ENCODE measurements around the gene C4A. TPM values are rescaled to one million over a fixed set of nuclear protein-coding genes. Genes with fewer than 3 reads are reported as not detected.
A peak's percentile ranks its signal among the peaks of the same experiment; 100 is the strongest.

The C4A gene
- total RNA-seq, 1 experiment from 2014 or later = 1.6 TPM

DNA sequence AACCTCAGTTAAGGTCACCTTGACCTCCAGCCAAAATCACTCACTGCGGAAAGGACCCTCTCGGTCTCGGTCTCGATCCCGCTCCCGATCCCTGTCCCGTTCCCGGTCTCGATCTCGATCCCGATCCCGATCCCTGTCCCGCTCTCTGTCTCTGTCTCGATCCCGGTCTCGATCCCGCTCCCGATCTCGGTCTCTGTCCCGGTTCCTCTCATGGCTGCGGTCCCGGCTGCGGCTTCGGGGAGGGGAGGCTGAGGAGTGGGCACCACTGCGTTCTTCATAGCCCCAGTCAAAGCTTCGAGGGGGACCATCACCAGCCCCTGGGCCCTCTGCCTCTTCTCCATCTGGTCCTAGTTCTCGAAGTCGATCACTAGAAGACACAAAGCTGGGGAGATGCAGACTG lies 27.3 kb upstream of the C4A start:
- in situ Hi-C loops (cut with HindIII; ENCODE audit: low pct_unique_long_range_greater_than_20kb, low sequenced_read_pairs) = no loop called here

GRCh38 chr6:31956796-31957195 lies 25.1 kb upstream of the C4A start:
- no peak for DNase-seq (ENCODE audit: low read depth, low spot score)
- in situ Hi-C loops (cut with HindIII; ENCODE audit: low pct_unique_long_range_greater_than_20kb, low sequenced_read_pairs) = no loop called here

More for the DNA sequence above, 27.3 kb upstream of the C4A start:
- DNase-seq (ENCODE audit: low read depth, low spot score) = no peak

- in situ Hi-C loops (cut with HindIII; ENCODE audit: low pct_unique_long_range_greater_than_20kb, low sequenced_read_pairs) = no loop called here
- DNase-seq (ENCODE audit: low read depth, low spot score) = no peak
Observed at GRCh38 chr6:31958412-31958740, 23.5 kb upstream of the C4A start.

GRCh38 chr6:31958741-31959739 lies 22.8 kb upstream of the C4A start, which contains the start of the genes NELFE and SKIC2:
TSS of gene NELFE (minus strand) at chr6:31958971. CDS start at chr6:31958446, 525 bp downstream.
TSS of gene SKIC2 (plus strand) at chr6:31959175. CDS start at chr6:31959193, 18 bp downstream.
- DNase-seq (ENCODE audit: low read depth, low spot score) = peak; percentile 98
- in situ Hi-C loops (cut with HindIII; ENCODE audit: low pct_unique_long_range_greater_than_20kb, low sequenced_read_pairs) = no loop called here

DNA sequence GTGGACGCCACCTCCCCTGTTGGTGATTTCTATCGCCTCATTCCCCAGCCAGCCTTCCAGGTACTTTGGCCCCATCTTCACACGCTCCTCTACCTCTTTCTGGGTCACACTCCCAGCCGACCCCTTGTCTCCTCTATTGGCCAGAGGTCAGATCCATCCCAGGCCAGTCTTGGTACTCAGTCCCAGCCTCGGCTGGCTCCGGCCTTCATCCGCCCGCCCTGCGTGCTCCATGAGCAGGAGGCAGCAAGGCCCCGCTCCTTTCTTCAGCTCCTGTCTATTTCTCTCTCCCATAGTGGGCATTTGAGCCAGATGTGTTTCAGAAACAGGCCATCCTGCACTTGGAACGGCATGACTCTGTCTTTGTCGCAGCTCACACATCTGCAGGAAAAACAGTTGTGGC lies 20.2 kb upstream of the C4A start:
- DNase-seq (ENCODE audit: low read depth, low spot score) = no peak
- in situ Hi-C loops (cut with HindIII; ENCODE audit: low pct_unique_long_range_greater_than_20kb, low sequenced_read_pairs) = no loop called here

DNA sequence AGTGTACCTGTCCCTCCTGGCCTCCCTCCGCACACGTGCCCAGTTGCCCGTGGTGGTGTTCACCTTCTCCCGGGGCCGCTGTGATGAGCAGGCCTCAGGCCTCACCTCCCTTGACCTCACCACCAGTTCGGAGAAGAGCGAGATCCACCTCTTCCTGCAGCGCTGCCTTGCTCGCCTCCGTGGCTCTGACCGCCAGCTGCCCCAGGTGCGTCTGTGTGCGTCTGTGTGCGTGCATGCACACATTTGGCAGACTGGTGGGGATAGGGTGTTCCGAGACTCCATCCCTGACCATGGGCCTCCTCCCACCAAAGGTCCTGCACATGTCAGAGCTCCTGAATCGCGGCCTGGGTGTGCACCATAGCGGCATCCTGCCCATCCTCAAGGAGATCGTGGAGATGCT lies 17.9 kb upstream of the C4A start:
- no peak for DNase-seq (ENCODE audit: low read depth, low spot score)
- in situ Hi-C loops (cut with HindIII; ENCODE audit: low pct_unique_long_range_greater_than_20kb, low sequenced_read_pairs) = no loop called here

DNA sequence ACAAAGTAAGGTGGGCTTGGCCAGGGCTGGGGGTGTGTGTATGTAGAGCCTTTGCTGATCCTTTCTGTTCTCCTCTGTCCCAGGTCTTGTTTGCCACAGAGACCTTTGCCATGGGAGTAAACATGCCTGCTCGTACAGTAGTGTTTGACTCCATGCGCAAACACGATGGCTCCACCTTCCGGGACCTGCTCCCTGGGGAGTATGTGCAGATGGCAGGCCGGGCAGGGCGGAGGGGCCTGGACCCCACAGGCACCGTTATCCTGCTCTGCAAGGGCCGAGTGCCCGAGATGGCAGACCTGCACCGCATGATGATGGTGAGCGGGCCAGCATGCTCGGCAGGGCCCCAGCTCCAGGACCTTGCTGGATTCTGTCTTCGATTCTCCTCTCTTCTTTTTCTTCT lies 16.2 kb upstream of the C4A start:
- in situ Hi-C loops (cut with HindIII; ENCODE audit: low pct_unique_long_range_greater_than_20kb, low sequenced_read_pairs) = no loop called here
- DNase-seq (ENCODE audit: low read depth, low spot score) = no peak

- in situ Hi-C loops (cut with HindIII; ENCODE audit: low pct_unique_long_range_greater_than_20kb, low sequenced_read_pairs) = no loop called here
- DNase-seq (ENCODE audit: low read depth, low spot score) = no peak
Observed at GRCh38 chr6:31966506-31966905, 15.4 kb upstream of the C4A start.

GRCh38 chr6:31966997-31967925 lies 14.6 kb upstream of the C4A start:
- in situ Hi-C loops (cut with HindIII; ENCODE audit: low pct_unique_long_range_greater_than_20kb, low sequenced_read_pairs) = no loop called here
- DNase-seq (ENCODE audit: low read depth, low spot score) = no peak

DNA sequence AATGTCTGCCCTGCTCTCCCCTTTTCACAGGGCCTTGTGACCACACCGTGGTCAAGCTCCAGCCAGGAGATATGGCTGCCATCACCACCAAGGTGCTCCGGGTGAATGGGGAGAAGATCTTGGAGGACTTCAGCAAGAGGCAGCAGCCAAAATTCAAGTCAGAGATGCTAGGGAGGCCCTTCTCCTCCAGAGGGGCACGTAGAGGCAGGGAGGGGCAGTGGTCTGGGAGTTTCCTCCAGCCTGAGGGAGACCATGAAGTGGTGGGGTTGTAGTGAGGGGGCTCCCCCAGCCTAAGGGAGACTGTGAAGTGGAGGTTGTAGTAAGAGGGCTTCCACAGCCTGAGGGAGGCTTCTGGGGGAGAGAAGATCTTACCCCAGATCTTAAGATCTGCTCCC lies 13.9 kb upstream of the C4A start:
- in situ Hi-C loops (cut with HindIII; ENCODE audit: low pct_unique_long_range_greater_than_20kb, low sequenced_read_pairs) = no loop called here
- no peak for DNase-seq (ENCODE audit: low read depth, low spot score)

DNA sequence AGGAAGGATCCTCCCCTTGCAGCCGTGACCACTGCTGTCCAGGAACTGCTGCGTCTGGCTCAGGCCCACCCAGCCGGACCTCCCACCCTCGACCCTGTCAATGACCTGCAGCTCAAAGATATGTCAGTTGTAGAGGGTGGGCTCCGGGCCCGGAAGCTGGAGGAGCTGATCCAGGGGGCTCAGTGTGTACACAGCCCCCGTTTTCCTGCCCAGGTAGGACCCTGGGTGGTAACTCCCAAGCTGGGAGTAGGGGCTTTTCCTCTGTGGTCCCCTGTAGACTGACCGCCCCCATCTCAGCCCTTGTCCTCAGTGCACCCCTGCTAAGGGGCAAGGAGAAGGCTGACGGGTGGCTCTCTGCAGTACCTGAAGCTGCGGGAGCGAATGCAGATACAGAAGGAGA lies 13.5 kb upstream of the C4A start:
- in situ Hi-C loops (cut with HindIII; ENCODE audit: low pct_unique_long_range_greater_than_20kb, low sequenced_read_pairs) = no loop called here
- no peak for DNase-seq (ENCODE audit: low read depth, low spot score)

DNA sequence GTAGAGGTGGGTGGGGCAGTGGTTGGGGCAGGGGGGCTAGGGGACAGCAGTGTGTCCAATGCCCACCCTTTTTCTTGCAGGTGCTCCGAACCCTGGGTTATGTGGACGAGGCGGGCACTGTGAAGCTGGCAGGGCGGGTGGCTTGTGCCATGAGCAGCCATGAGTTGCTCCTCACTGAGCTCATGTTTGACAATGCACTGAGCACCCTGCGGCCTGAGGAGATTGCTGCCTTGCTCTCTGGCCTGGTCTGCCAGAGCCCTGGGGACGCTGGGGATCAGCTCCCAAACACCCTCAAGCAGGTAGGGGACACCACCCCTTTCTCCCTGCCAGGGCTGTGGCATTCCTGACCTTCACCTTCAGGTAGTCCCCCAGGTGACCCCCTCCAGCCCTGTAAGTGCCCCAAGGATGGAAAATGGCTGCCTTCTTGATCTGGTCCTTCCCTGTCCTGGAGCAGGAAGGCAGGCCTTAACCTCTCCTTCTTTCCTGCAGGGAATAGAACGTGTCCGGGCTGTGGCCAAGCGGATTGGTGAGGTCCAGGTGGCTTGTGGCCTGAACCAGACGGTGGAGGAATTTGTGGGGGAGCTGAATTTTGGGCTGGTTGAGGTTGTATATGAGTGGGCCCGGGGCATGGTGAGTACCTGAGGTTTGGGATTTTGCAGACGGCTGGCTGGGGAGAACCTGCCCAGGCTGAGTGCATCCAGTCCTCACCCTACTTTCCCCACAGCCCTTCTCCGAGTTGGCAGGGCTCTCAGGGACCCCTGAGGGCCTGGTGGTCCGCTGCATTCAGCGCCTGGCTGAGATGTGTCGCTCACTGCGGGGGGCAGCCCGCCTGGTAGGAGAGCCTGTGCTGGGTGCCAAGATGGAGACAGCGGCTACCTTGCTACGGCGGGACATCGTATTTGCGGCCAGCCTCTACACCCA lies 12.8 kb upstream of the C4A start:
- in situ Hi-C loops (cut with HindIII; ENCODE audit: low pct_unique_long_range_greater_than_20kb, low sequenced_read_pairs) = no loop called here
- no peak for DNase-seq (ENCODE audit: low read depth, low spot score)

DNA sequence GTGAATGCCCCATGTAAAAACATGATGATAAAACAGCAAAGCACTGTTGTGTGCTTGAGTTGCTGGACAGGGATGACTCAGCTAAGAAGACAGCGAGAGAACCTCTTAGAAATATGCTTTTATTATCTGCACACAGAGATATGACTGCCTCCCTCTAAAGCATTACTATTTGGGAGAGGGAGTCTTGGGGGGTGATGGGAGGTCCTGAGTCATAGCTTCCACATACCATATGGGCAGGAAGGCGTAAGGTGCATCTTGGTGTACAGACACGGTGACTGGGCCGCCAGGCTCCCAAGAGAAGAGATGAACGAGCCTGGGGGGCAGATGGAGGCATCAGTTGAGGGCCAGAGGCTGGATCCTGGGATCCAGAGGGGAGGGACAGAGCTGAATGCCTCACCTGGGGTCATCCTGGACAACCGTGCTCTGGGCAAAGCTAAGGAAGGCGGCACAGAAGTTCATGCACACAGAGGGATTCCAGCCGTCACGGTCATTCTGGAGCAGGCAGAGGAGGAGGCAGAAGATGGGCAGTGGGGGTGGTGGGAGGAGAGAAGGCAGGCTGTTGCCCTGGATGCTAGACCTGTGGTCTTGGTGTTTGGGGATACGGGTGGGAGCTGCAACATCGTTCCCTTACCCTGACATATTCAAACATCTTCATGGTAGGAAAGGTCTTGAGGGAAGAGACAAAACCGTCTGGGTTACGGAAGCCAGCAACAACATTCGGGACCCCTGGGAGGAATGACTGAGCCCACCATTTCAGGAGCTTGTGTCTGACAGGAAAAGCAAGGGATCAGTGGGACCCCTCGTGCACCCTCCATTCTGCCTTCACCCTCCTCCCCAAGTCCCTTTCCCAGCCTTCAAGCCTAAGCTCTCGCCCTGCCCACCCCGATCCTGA lies 11.9 kb upstream of the C4A start:
- DNase-seq (ENCODE audit: low read depth, low spot score) = no peak
- in situ Hi-C loops (cut with HindIII; ENCODE audit: low pct_unique_long_range_greater_than_20kb, low sequenced_read_pairs) = no loop called here

- DNase-seq (ENCODE audit: low read depth, low spot score) = no peak
- in situ Hi-C loops (cut with HindIII; ENCODE audit: low pct_unique_long_range_greater_than_20kb, low sequenced_read_pairs) = no loop called here
Observed at GRCh38 chr6:31970604-31971271, 11.1 kb upstream of the C4A start.

GRCh38 chr6:31971279-31971992 lies 10.4 kb upstream of the C4A start:
- no peak for DNase-seq (ENCODE audit: low read depth, low spot score)
- in situ Hi-C loops (cut with HindIII; ENCODE audit: low pct_unique_long_range_greater_than_20kb, low sequenced_read_pairs) = no loop called here
